Fibroblast of skin of right biceps (primary cell): Measurements from ENCODE around the gene HBEGF.
A peak's percentile ranks its signal among the peaks of the same experiment; 100 is the strongest.
"Not testable (repeated sequence)": the region's sequence is repeated elsewhere in the genome, so short reads cannot be mapped to it uniquely, and the experiment has no call there.

Experiments
- DNase-seq: peaks from one replicate; pipeline ENCODE4 v3.0.0-alpha.2; 2013

Gene HBEGF

GRCh38 chr5:140360681-140361479 lies 14.5 kb upstream of the HBEGF start:
- DNase-seq = no peak

DNA sequence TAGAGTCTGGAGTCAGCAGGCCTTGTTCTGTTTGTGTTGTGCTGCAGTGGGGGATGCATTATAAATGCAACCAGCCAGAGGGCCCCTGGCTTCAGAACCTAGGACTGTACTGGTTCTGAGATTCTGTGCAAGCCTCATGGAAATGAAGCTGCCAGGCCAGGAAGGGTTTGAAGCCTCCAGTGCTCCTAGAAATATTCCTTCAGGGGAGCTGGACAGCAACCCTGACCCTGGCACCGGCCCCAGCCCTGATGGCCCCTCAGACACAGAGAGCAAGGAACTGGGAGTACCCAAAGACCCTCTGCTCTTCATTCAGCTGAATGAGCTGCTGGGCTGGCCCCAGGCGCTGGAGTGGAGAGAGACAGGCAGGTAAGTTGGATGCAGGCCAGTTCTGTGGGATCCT lies 13.7 kb upstream of the HBEGF start, which contains the start of gene SLC4A9:
SLC4A9 (plus strand) TSS at position 94 of the 400 bp plus-strand sequence; CDS start at position 137, 43 bp downstream.
- no peak for DNase-seq

GRCh38 chr5:140358738-140359310 lies 12.4 kb upstream of the HBEGF start:
- peak; percentile 51 for DNase-seq

- peak; percentile 82 for DNase-seq
Observed at GRCh38 chr5:140357726-140358093, 11.3 kb upstream of the HBEGF start.

- DNase-seq = no peak
Observed at GRCh38 chr5:140356853-140357725, 10.7 kb upstream of the HBEGF start.

DNA sequence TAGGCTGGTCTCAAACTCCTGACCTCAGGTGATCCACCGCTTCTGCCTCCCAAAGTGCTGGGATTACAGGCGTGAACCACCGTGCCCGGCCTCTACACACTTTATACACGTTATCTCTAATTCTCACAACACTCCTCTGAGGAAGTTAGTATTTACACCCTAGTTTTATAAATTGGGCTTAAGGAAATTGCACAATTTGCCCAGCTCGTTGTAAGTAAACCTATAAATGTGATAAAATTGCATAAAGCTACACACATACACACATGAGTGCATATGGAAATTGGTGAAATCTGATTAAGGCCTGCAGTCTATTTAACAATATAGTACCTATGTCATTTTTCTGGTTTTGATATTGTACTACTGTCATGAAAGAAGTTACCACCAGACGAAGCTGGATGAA lies 9.1 kb upstream of the HBEGF start:
- no peak for DNase-seq

GRCh38 chr5:140351609-140352334 lies 5.4 kb upstream of the HBEGF start:
- DNase-seq = peak; percentile 72

GRCh38 chr5:140349244-140349643 lies 2.8 kb upstream of the HBEGF start:
- no peak for DNase-seq

DNA sequence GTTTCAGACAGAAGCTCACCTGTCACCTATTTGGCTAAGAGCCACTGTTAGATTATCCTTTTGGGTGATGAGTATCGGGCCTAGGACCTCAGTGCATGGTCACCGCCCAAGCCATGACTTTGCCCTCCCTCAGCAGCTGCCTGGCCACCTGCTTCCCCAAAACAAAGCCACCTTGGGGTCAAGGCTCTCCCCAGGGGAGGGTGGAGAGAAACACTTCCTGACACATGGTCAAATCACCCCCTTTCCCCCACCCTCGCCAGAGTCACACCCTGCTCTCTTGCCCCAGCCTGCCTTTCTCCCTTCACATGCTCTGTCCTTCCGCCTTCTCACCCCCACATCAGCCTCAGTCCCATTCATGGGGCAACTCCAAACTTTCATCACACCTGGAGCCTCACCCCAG lies 1.7 kb upstream of the HBEGF start:
- DNase-seq = no peak

- no peak for DNase-seq
Observed at GRCh38 chr5:140347360-140347759, 957 bp upstream of the HBEGF start.

DNA sequence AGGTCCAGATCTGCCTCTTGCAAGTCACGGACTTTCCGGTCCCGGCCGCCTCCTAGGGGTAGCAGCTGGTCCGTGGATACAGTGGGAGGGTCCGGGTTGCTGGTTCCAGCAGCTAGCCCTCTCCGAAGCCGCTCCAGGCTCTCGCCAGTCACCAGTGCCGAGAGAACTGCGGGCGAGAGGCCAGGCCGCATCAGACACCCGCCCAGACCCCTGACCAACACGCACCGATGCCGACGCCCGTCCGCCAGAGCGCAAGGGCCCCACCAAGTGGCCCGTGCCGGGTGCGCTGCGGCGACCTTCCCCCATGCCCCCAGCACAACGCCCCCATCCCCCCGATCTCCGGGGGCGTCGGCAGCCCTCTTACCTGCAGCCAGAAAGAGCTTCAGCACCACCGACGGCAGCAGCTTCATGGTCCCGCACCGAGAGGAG lies 470 bp downstream of the HBEGF start:
- DNase-seq = peak; percentile 66

GRCh38 chr5:140344683-140345423 lies 1.6 kb downstream of the HBEGF start:
- peak; percentile 46 for DNase-seq

- not testable (repeated sequence) for DNase-seq
Observed at GRCh38 chr5:140343849-140344248, 2.6 kb downstream of the HBEGF start.

GRCh38 chr5:140342896-140343295 lies 3.5 kb downstream of the HBEGF start:
- no peak for DNase-seq

GRCh38 chr5:140342287-140342686 lies 4.1 kb downstream of the HBEGF start:
- peak; percentile 70 for DNase-seq

DNA sequence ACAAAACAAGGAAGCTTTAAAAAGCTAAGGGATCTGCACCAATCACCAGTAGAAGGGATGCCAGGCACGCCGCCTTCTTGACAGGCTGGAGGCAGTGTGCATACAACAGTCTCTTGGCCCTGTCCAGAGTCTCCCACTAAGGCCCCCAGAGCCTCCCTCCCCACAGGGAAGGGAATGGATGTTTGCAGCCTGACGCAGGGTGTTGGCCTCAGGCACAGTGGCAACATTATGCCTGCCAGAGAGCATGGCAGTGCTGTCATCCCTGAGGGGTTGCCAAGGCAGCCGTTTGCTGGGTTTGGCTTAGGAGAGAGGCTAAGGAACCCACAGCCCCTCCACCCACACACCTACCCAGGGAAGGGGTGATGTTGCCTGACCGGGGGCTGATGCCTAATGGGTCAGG lies 4.8 kb downstream of the HBEGF start:
- no peak for DNase-seq

- DNase-seq = no peak
Observed at GRCh38 chr5:140340605-140341121, 5.7 kb downstream of the HBEGF start.

- no peak for DNase-seq
Observed at GRCh38 chr5:140339636-140340035, 6.8 kb downstream of the HBEGF start.

- DNase-seq = no peak
Observed at GRCh38 chr5:140338908-140339307, 7.5 kb downstream of the HBEGF start.

DNA sequence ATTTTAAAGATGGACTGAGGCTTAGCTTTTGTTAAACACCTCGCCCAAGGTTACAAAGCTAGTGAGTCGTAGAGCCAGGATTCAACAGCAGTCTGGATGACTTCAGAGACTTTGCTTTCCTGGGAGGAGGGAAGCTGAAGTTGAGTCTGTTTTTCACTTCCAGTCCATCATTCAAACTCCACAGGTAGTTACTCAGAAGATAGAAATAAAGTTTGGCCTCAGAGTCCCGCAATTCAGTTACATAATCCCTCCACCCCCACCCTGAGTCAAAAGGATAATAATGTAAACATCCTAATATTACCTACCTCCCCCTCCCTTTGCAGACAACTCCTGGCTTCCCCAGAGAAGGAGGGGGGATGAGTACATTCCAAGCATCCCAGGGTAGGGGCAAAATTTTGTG lies 8.1 kb downstream of the HBEGF start:
- peak; percentile 61 for DNase-seq

DNA sequence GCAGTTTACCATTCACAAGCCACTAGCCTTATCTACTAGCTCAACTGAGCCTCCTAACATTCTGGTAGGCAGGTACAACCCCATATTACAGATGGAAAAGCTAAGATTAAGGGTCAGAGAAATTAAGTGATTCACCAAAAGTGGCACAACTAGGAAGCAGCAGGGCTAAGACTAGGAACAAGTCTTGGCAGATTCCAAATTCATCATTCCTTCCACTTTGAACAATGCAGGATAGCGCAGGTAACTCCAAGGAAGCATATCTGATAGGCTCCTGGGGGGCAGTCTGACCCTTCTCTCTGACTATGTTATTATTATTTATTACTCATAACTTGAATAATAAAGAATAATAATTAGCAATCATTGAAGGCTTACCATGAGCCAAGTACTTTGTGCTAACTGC lies 8.5 kb downstream of the HBEGF start:
- no peak for DNase-seq

GRCh38 chr5:140336388-140336787 lies 10.0 kb downstream of the HBEGF start:
- DNase-seq = no peak
